ENCODE data around the gene CCDC18.

DNA sequence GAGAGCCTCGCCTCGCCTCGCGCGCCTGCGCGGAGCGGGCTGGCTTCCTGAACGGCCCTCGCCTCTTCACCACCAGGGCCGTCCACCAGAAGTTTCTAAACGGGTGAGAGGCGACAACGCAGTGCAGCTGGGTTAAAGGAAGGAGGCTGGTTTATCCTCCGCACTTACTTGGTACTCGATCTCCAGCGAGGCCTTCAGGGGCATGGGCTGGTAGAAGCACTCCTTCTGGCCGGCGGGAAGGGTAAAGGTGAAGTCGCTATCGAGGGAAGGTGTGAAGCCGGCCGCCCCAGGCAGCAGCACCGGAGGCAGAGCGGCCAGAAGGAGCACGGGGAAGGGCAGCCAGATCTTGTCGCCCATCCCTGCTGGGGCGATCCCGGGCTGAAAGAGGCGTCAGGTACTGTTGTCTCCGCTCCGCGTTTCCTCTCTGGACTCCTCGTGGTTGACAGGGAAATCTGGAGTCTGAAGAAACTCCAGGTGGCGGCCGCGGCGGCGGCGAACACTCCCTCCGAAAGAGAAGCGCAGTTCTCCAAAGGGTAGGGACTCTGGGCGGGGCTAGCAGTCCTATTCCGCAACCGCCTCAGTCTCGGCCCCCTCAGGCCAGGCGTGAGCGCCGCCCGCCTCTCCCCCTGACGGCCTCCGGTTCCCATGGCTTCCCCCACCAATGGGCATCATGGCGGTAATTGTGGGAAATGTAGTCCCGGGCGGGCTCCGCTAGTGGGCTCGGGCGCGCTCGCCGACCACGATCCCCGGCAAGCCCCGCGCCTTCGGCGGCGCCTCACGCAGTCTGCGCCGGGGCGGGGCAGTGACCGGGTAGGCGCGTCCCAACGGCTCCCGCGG lies 420 bp upstream of the CCDC18 start, which contains the start of gene TMED5:
- TF ChIP-seq, protein P1, sequence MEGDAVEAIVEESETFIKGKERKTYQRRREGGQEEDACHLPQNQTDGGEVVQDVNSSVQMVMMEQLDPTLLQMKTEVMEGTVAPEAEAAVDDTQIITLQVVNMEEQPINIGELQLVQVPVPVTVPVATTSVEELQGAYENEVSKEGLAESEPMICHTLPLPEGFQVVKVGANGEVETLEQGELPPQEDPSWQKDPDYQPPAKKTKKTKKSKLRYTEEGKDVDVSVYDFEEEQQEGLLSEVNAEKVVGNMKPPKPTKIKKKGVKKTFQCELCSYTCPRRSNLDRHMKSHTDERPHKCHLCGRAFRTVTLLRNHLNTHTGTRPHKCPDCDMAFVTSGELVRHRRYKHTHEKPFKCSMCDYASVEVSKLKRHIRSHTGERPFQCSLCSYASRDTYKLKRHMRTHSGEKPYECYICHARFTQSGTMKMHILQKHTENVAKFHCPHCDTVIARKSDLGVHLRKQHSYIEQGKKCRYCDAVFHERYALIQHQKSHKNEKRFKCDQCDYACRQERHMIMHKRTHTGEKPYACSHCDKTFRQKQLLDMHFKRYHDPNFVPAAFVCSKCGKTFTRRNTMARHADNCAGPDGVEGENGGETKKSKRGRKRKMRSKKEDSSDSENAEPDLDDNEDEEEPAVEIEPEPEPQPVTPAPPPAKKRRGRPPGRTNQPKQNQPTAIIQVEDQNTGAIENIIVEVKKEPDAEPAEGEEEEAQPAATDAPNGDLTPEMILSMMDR (IDR thresholded peaks at IDR 0.05; ENCODE audit: low read depth, low read length): no peak
- no peak for TF ChIP-seq EZH2phosphoT487 (IDR thresholded peaks at IDR 0.05; ENCODE audit: low read depth)
